Measurements from ENCODE around the gene FAM174B.

The FAM174B gene

DNA sequence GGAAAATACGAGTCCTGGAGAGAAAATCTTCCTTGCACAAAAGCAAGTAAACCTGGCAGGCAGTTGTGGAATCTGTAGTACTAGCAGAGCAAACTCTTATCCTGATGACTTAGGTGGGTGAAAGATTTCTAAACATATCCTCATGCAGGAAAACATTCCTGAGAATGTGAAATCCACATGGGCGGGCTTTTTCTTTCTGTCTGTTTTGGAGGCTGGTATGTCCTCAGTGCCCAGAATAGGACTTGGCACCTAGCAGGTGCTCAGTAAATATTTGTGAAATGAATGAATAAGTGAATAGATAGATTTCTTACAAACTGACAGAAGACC is 53.3 kb downstream of the FAM174B start:
- no peaks in the 10 kb centered on the region for H4K20me1 ChIP-seq (ENCODE audit: insufficient read depth, low read length)
- H3K9ac ChIP-seq (ENCODE audit: low read depth, low read length) = no peak overlapping the region
- no peaks in the 10 kb centered on the region for H3K4me1 ChIP-seq (ENCODE audit: insufficient read depth, low read length)
- no peaks in the 10 kb centered on the region for H3K36me3 ChIP-seq (ENCODE audit: insufficient read depth, low read length)
- no peak overlapping the region for H2AFZ ChIP-seq (ENCODE audit: low read depth, low read length)
- H3K27ac ChIP-seq (ENCODE audit: low read length) = no peak overlapping the region
- no peak overlapping the region for H3K4me2 ChIP-seq (ENCODE audit: insufficient read depth, low read length)
- no peaks in the 10 kb centered on the region for H3K79me2 ChIP-seq (ENCODE audit: insufficient read depth, low read length)
- no peak for DNase-seq
- no peak for ATAC-seq (ENCODE audit: insufficient read depth, low read depth)
- no peaks in the 10 kb centered on the region for H3K9me3 ChIP-seq (ENCODE audit: insufficient read depth, low read length, severe bottlenecking)
- no peak for TF ChIP-seq EZH2 (IDR thresholded peaks at IDR 0.05; ENCODE audit: borderline replicate concordance, low read depth, low read length, severe bottlenecking)
- H3K27me3 ChIP-seq (ENCODE audit: insufficient read depth, low read length, poor library complexity) = peaks cover 10% of the 10 kb centered on the region
- no peak overlapping the region for H3K4me3 ChIP-seq (ENCODE audit: low read depth in 1 of 2, low read length in 2 of 2)

DNA sequence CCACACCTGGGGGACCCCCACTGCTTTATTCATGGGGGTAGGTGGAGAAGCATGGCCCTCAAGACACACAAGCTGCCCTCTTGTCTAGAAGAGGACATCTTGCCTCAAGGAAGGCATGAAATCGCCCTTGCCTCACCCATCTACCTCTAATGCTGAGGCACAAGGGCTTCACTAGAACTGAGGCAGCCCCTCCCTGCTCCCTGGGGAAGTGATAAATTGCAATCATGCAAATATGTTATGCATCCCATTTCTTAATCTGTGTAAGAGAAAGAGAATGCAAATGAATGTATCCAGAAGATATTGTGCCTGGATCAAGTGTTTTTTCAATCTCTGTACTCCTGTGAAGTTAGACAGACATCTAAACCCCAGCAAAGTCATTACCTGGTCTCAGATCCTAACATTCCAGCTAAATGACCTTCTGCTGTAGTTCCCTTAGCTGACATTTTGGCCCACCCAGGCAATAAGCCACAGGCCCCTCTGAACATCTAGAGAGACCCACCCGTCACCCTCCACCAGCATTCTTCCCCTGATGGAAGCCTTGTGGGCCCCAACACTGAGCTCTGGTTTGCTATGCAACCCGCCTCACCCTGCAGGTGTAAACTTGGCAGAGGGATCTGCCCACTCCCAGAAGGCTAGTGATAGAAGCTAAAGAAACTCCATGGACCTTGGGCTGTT is 53.8 kb downstream of the FAM174B start:
- H3K4me2 ChIP-seq (ENCODE audit: insufficient read depth, low read length) = no peak overlapping the region
- H3K79me2 ChIP-seq (ENCODE audit: insufficient read depth, low read length) = no peaks in the 10 kb centered on the region
- no peak overlapping the region for H3K4me3 ChIP-seq (ENCODE audit: low read depth in 1 of 2, low read length in 2 of 2)
- no peak for TF ChIP-seq CTCF (IDR thresholded peaks at IDR 0.05; ENCODE audit: borderline replicate concordance, extremely low read depth, low read length, poor library complexity, severe bottlenecking)
- TF ChIP-seq EZH2 (IDR thresholded peaks at IDR 0.05; ENCODE audit: borderline replicate concordance, low read depth, low read length, severe bottlenecking) = no peak
- H3K9me3 ChIP-seq (ENCODE audit: insufficient read depth, low read length, severe bottlenecking) = no peaks in the 10 kb centered on the region
- H3K36me3 ChIP-seq (ENCODE audit: insufficient read depth, low read length) = no peaks in the 10 kb centered on the region
- no peak overlapping the region for H2AFZ ChIP-seq (ENCODE audit: low read depth, low read length)
- H3K4me1 ChIP-seq (ENCODE audit: insufficient read depth, low read length) = no peaks in the 10 kb centered on the region
- ATAC-seq (ENCODE audit: insufficient read depth, low read depth) (no peak), DNase-seq (no peak)
- no peak overlapping the region for H3K9ac ChIP-seq (ENCODE audit: low read depth, low read length)
- H3K27me3 ChIP-seq (ENCODE audit: insufficient read depth, low read length, poor library complexity) = peaks cover 12% of the 10 kb centered on the region
- no peaks in the 10 kb centered on the region for H4K20me1 ChIP-seq (ENCODE audit: insufficient read depth, low read length)
- H3K27ac ChIP-seq (ENCODE audit: low read length) = no peak overlapping the region

GRCh38 chr15:92600856-92601255 is 54.7 kb downstream of the FAM174B start:
- no peaks in the 10 kb centered on the region for H3K4me1 ChIP-seq (ENCODE audit: insufficient read depth, low read length)
- no peak for TF ChIP-seq CTCF (IDR thresholded peaks at IDR 0.05; ENCODE audit: borderline replicate concordance, extremely low read depth, low read length, poor library complexity, severe bottlenecking)
- TF ChIP-seq EZH2 (IDR thresholded peaks at IDR 0.05; ENCODE audit: borderline replicate concordance, low read depth, low read length, severe bottlenecking) = no peak
- H3K79me2 ChIP-seq (ENCODE audit: insufficient read depth, low read length) = no peaks in the 10 kb centered on the region
- ATAC-seq (ENCODE audit: insufficient read depth, low read depth) = no peak
- H3K9me3 ChIP-seq (ENCODE audit: insufficient read depth, low read length, severe bottlenecking) = no peaks in the 10 kb centered on the region
- H2AFZ ChIP-seq (ENCODE audit: low read depth, low read length) = no peak overlapping the region
- peaks cover 13% of the 10 kb centered on the region for H3K27me3 ChIP-seq (ENCODE audit: insufficient read depth, low read length, poor library complexity)
- H3K36me3 ChIP-seq (ENCODE audit: insufficient read depth, low read length) = no peaks in the 10 kb centered on the region
- H3K4me2 ChIP-seq (ENCODE audit: insufficient read depth, low read length) = no peak overlapping the region
- no peak for DNase-seq
- no peak overlapping the region for H3K4me3 ChIP-seq (ENCODE audit: low read depth in 1 of 2, low read length in 2 of 2)
- no peak overlapping the region for H3K9ac ChIP-seq (ENCODE audit: low read depth, low read length)
- no peaks in the 10 kb centered on the region for H4K20me1 ChIP-seq (ENCODE audit: insufficient read depth, low read length)
- no peak overlapping the region for H3K27ac ChIP-seq (ENCODE audit: low read length)

DNA sequence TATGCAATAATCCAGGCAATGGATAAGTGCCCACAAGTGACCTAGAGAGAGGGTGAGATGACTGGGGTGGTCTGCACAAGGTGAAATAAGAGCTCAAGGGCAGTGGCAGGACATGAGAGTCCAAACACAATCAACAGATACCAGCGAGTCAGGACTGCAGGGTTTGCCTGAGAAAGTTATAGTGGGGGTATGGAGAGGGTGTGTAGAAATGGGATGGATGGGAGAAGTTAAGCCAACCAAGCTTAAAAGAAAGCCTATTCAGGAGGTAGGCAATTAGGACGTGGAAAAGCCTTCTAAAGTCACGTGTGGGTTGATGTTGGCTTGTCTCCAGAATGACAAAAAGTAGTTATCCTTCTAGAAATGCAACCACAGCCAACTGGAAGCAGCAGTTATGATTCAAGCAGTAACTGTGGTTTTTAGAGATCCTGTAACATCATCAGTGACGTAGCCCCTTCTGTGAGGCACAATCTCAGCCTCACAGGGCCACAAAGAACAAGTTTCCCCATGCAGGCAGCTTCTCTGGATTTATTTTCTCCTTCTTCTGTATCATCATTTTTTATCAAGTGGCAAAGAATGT is 56.1 kb downstream of the FAM174B start:
- Histone ChIP-seq H3K9ac (ENCODE audit: low read depth, low read length) (no peak overlapping the region), H3K4me3 (ENCODE audit: low read depth in 1 of 2, low read length in 2 of 2) (no peak overlapping the region), H3K4me2 (ENCODE audit: insufficient read depth, low read length) (no peak overlapping the region), H3K27ac (ENCODE audit: low read length) (no peak overlapping the region), H3K79me2 (ENCODE audit: insufficient read depth, low read length) (no peaks in the 10 kb centered on the region), H4K20me1 (ENCODE audit: insufficient read depth, low read length) (no peaks in the 10 kb centered on the region), H2AFZ (ENCODE audit: low read depth, low read length) (no peak overlapping the region), H3K9me3 (ENCODE audit: insufficient read depth, low read length, severe bottlenecking) (no peaks in the 10 kb centered on the region), H3K36me3 (ENCODE audit: insufficient read depth, low read length) (no peaks in the 10 kb centered on the region), H3K27me3 (ENCODE audit: insufficient read depth, low read length, poor library complexity) (peaks cover 13% of the 10 kb centered on the region), H3K4me1 (ENCODE audit: insufficient read depth, low read length) (no peaks in the 10 kb centered on the region)
- ATAC-seq (ENCODE audit: insufficient read depth, low read depth) = no peak
- TF ChIP-seq CTCF (IDR thresholded peaks at IDR 0.05; ENCODE audit: borderline replicate concordance, extremely low read depth, low read length, poor library complexity, severe bottlenecking) (no peak), EZH2 (IDR thresholded peaks at IDR 0.05; ENCODE audit: borderline replicate concordance, low read depth, low read length, severe bottlenecking) (no peak)
- DNase-seq = no peak

Data from DND-41 (cell line).